HepG2 (cell line): ENCODE results near the gene VEGFA.

ENCODE experiments used
- CTCF ChIP-seq: sonication (generic); formaldehyde crosslinking; IDR thresholded peaks from 2 replicates; pipeline ENCODE4 v1.5.0; 2020; ENCODE audit warnings: mild to moderate bottlenecking, missing genetic modification reagents, moderate library complexity
- FOXM1 ChIP-seq: sonication (generic); formaldehyde crosslinking; IDR thresholded peaks from 2 replicates; pipeline ENCODE4 v1.5.0; 2020; ENCODE audit warnings: missing genetic modification reagents
- MBD4 ChIP-seq: IDR thresholded peaks from 2 replicates; pipeline ENCODE4 v1.6.1; 2012; ENCODE audit warnings: low read length, inconsistent platforms, borderline replicate concordance
- TARDBP ChIP-seq: sonication (generic); formaldehyde crosslinking; IDR thresholded peaks from 2 replicates; pipeline ENCODE4 v1.8.0; 2022; ENCODE audit warnings: mild to moderate bottlenecking, missing genetic modification reagents
- ZBTB7A ChIP-seq: sonication (generic); formaldehyde crosslinking; IDR thresholded peaks from 2 replicates; pipeline ENCODE4 v1.8.0; 2022; ENCODE audit warnings: mild to moderate bottlenecking, missing genetic modification reagents

GRCh38 chr6:43781941-43782704 lies 12.1 kb downstream of the VEGFA start:
- TF ChIP-seq TARDBP (CRISPR knock-in tag) (no peak), CTCF (CRISPR knock-in tag) (no peak), MBD4 (no peak), ZBTB7A (CRISPR knock-in tag) (no peak), FOXM1 (no peak)
